Gastroesophageal sphincter (tissue), 3 donors: ENCODE results near the gene TMA7.

ENCODE experiments used
- CTCF ChIP-seq, 4 experiments: fragments of 200-600 bp in 2 of 4; fragments of 450-650 bp in 2 of 4; sonication (generic) in 1 of 4; IDR thresholded peaks; one replicate each; pipeline ENCODE4 v1.5.1; 2017 to 2019; ENCODE audit warnings: antibody characterized with exemption in 4 of 4, mild to moderate bottlenecking in 2 of 4, moderate library complexity in 2 of 4
- POLR2AphosphoS5 ChIP-seq: sonication (generic); formaldehyde crosslinking; IDR thresholded peaks from one replicate; pipeline ENCODE4 v1.6.1; 2017; ENCODE audit warnings: antibody characterized with exemption

GRCh38 chr3:48405971-48406370, 34.1 kb upstream of the TMA7 start:
- TF ChIP-seq CTCF (IDR thresholded peaks at IDR 0.05): no peak
- no peak for TF ChIP-seq POLR2AphosphoS5
